ENCODE data around the gene HDGFL2. TPM values are rescaled to one million over a fixed set of nuclear protein-coding genes. Genes with fewer than 3 reads are reported as not detected.

HDGFL2 gene
- total and polyA plus RNA-seq, 2 donors (not counting 1 experiment from before 2014, with no cell fraction given), result 19.5 to 51.2 TPM

DNA sequence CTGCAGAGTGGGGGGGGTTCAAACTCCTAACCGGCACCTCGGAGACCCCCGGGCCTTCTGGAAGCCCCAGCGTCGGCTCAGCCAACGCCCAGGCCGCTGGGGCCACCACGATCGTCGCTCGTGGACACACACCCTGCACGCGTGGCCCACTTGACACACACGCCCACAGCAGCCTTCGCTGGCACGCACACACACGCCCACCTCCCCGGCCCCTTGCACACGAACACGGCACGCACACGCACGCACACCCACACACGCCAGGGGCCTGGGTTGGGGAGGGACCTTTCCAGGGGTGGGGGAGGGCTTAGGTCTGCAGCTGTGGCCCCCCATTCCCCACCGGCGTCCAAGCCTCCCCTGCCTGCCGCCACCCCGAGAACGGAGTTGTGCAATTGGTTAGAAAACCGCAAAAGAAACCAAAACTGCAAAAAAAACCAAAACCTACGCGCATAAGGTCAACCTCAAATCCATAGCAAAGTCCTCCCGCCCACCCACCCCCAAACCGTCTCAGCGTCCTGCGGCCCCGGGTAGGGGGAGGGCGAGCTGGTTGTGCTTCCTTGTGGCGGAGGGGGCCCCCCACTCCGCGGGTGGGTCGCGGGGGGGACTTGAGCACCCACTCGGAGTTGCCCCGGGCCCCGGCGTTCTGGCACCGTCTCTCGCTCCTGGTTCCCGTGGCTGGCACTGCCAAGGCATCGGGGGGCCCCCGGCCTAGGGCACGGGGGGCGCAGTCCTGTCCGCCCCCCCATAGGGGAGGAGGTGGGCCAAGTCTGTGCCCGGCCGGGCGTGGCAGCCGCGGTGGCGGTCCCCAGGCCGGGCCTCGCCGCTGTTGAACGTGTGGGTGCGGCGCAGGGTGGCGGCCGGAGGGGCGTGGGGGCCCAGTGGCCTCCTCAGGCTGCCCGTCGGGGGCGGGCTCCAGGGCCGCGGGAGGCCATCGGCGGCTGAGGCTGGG, 71.1 kb downstream of the HDGFL2 start:
- no peak overlapping the region for H2AFZ ChIP-seq (ENCODE audit: low read length)
- DNase-seq (ENCODE audit: low read depth in 2 of 2), result no peak
- no peak overlapping the region for H3K9ac ChIP-seq (ENCODE audit: insufficient read depth, low read length)
- no peaks in the 10 kb centered on the region for H3K79me2 ChIP-seq (ENCODE audit: control insufficient read depth, insufficient read depth, low read length)
- no peaks in the 10 kb centered on the region for H3K4me1 ChIP-seq (ENCODE audit: control insufficient read depth, extremely low read depth, insufficient read depth, low read length)
- no peak overlapping the region for H3K27ac ChIP-seq (ENCODE audit: insufficient read depth, low read length)
- no peak overlapping the region for H3K4me3 ChIP-seq (replicated peaks in 1 of 4; ENCODE audit: control extremely low read depth in 1 of 4, insufficient read depth in 1 of 4, low read depth in 3 of 4, low read length in 4 of 4)
- TF ChIP-seq EZH2 (IDR thresholded peaks at IDR 0.05; ENCODE audit: low read length, missing control alignments) (no peak), CTCF (conservative IDR thresholded peaks at IDR 0.05 in 1 of 2, IDR thresholded peaks at IDR 0.05 in 1 of 2; ENCODE audit: low read depth in 1 of 2, low read length in 2 of 2) (no peak)
- H3K9me3 ChIP-seq (ENCODE audit: control insufficient read depth, insufficient read depth, low read depth, low read length), result no peaks in the 10 kb centered on the region
- no peaks in the 10 kb centered on the region for H4K20me1 ChIP-seq (ENCODE audit: control insufficient read depth, extremely low read depth, insufficient read depth, low read length)
- no peaks in the 10 kb centered on the region for H3K27me3 ChIP-seq (ENCODE audit: control insufficient read depth, insufficient read depth, low read length)
- H3K36me3 ChIP-seq (ENCODE audit: control insufficient read depth, insufficient read depth, low read length), result no peaks in the 10 kb centered on the region
- no peak overlapping the region for H3K4me2 ChIP-seq (ENCODE audit: extremely low read depth, insufficient read depth, low read length)

- H3K4me1 ChIP-seq (ENCODE audit: control insufficient read depth, extremely low read depth, insufficient read depth, low read length), result no peaks in the 10 kb centered on the region
- no peaks in the 10 kb centered on the region for H3K9me3 ChIP-seq (ENCODE audit: control insufficient read depth, insufficient read depth, low read depth, low read length)
- no peaks in the 10 kb centered on the region for H3K79me2 ChIP-seq (ENCODE audit: control insufficient read depth, insufficient read depth, low read length)
- no peaks in the 10 kb centered on the region for H4K20me1 ChIP-seq (ENCODE audit: control insufficient read depth, extremely low read depth, insufficient read depth, low read length)
- H3K27me3 ChIP-seq (ENCODE audit: control insufficient read depth, insufficient read depth, low read length), result no peaks in the 10 kb centered on the region
- no peak overlapping the region for H3K27ac ChIP-seq (ENCODE audit: insufficient read depth, low read length)
- no peak overlapping the region for H3K9ac ChIP-seq (ENCODE audit: insufficient read depth, low read length)
- TF ChIP-seq EZH2 (IDR thresholded peaks at IDR 0.05; ENCODE audit: low read length, missing control alignments), result no peak
- TF ChIP-seq CTCF (conservative IDR thresholded peaks at IDR 0.05 in 1 of 2, IDR thresholded peaks at IDR 0.05 in 1 of 2; ENCODE audit: low read depth in 1 of 2, low read length in 2 of 2), result no peak
- no peak overlapping the region for H3K4me2 ChIP-seq (ENCODE audit: extremely low read depth, insufficient read depth, low read length)
- no peaks in the 10 kb centered on the region for H3K36me3 ChIP-seq (ENCODE audit: control insufficient read depth, insufficient read depth, low read length)
- H3K4me3 ChIP-seq (replicated peaks in 1 of 4; ENCODE audit: control extremely low read depth in 1 of 4, insufficient read depth in 1 of 4, low read depth in 3 of 4, low read length in 4 of 4), result no peak overlapping the region
- no peak for DNase-seq (ENCODE audit: low read depth in 2 of 2)
- H2AFZ ChIP-seq (ENCODE audit: low read length), result no peak overlapping the region
These were observed 71.9 kb downstream of the HDGFL2 start for GRCh38 chr19:4543842-4544647.
